ENCODE results near the gene DISC1. TPM values are rescaled to one million over a fixed set of nuclear protein-coding genes. Genes with fewer than 3 reads are reported as not detected.

Gene DISC1
- total and polyA plus RNA-seq, 2 experiments from 2014 or later, result 0.43 to 1.2 TPM

DNA sequence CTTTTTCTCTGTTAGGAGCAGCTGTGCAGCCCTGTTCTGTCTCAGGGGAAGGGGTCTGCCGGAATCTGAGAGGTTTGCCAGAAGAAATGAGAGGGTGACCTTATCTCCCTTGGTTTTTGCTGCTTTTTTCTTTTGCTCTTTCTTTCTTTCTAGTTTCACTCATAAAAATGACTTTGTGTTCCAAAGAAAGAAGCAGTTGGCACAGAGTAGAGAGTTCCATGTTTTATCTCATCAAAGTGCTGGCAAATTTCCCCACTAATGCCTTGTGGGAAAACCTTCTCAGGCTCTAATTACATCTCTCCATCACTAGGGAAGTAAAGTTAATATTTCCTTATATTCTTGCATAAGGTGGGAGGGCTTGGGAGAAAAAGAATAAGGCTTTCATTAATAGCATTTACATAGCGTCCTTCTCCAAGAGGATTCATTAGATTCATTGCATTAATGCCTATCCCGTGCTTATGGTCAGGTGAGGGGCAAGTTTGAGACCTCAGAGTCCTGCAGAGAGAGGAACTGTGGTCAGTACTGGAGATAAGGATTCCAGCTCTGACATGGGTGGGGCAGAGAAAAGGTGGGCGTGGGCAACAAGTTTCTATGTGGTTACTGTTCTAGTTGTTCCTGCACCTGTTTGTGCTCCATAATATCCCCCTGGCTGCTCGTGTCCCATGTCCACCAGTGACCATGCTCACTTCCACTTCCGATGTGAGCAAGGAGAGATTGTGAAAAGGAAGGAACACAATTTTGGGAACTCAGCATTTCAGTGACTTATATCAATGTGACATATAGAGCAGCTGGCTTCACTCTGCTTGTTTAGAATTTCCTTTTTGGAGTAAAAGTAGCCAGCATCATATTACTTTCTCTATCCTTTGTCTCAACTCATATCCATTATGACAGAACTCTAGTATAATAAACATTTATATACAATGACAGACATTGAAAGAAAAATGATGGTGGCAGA is 79.5 kb downstream of the DISC1 start:
- 67 to 77% methylated on average over 6 of the region's 6 CpGs for WGBS, 2 experiments (ENCODE audit: low coverage in 1 of 2, low lambda C conversion rate in 2 of 2, missing lambda C conversion rate in 2 of 2)
- Histone ChIP-seq H3K27ac (no peak overlapping the region), H3K27me3 (replicated peaks; ENCODE audit: insufficient read depth) (no peaks in the 10 kb centered on the region), H3K4me2 (ENCODE audit: unreplicated experiment) (no peak overlapping the region), H2AFZ (no peak overlapping the region), H3K4me1 (ENCODE audit: insufficient read depth) (peaks cover 7% of the 10 kb centered on the region), H3K9me2 (ENCODE audit: insufficient read depth) (no peaks in the 10 kb centered on the region), H4K20me1 (ENCODE audit: insufficient read depth) (no peaks in the 10 kb centered on the region), H3K36me3 (ENCODE audit: low read depth) (no peaks in the 10 kb centered on the region), H3F3A (ENCODE audit: insufficient read depth) (no peaks in the 10 kb centered on the region), H3K9me3 (ENCODE audit: low read depth) (no peaks in the 10 kb centered on the region), H3K9ac (no peak overlapping the region), H3K4me3 (no peak overlapping the region), H3K79me2 (ENCODE audit: insufficient read depth) (no peaks in the 10 kb centered on the region)
- TF ChIP-seq EZH2phosphoT487 (IDR thresholded peaks at IDR 0.05; ENCODE audit: insufficient read depth, low read depth) (no peak), EZH2 (IDR thresholded peaks at IDR 0.05; ENCODE audit: insufficient read depth, poor library complexity, severe bottlenecking) (no peak)
- DNase-seq, result no peak
- in situ Hi-C loops (cut with MboI), result no loop called here

DNA sequence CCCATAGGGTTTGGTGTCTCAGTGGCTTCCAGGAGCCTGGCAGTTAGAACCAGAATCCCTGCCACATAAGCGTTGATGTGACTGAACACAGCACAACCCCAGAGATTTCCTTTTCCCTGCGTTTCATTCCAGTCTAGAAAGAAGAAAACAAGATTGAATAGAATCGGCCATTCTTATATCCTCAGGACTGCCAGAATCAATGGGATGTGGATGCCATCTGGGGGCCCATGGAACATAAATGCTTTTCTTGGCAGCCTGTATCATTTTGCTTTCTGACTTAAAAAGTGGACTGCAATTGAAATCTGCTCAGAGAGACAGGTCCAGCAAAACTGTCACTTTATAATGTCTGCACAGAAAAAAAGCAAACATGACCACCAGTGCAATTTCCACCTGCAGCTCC is 80.3 kb downstream of the DISC1 start:
- Histone ChIP-seq H4K20me1 (ENCODE audit: insufficient read depth) (no peaks in the 10 kb centered on the region), H3K4me3 (no peak overlapping the region), H3F3A (ENCODE audit: insufficient read depth) (no peaks in the 10 kb centered on the region), H2AFZ (no peak overlapping the region), H3K36me3 (ENCODE audit: low read depth) (no peaks in the 10 kb centered on the region), H3K27ac (no peak overlapping the region), H3K27me3 (replicated peaks; ENCODE audit: insufficient read depth) (no peaks in the 10 kb centered on the region), H3K9ac (no peak overlapping the region), H3K4me2 (ENCODE audit: unreplicated experiment) (no peak overlapping the region), H3K9me3 (ENCODE audit: low read depth) (no peaks in the 10 kb centered on the region), H3K79me2 (ENCODE audit: insufficient read depth) (no peaks in the 10 kb centered on the region), H3K4me1 (ENCODE audit: insufficient read depth) (peaks cover 7% of the 10 kb centered on the region), H3K9me2 (ENCODE audit: insufficient read depth) (no peaks in the 10 kb centered on the region)
- WGBS, 2 experiments (ENCODE audit: low coverage in 1 of 2, low lambda C conversion rate in 2 of 2, missing lambda C conversion rate in 2 of 2), result 61 to 68% methylated on average over 3 of the region's 3 CpGs
- DNase-seq, result no peak
- in situ Hi-C loops (cut with MboI), result no loop called here
- TF ChIP-seq EZH2 (IDR thresholded peaks at IDR 0.05; ENCODE audit: insufficient read depth, poor library complexity, severe bottlenecking), result no peak
- no peak for TF ChIP-seq EZH2phosphoT487 (IDR thresholded peaks at IDR 0.05; ENCODE audit: insufficient read depth, low read depth)

DNA sequence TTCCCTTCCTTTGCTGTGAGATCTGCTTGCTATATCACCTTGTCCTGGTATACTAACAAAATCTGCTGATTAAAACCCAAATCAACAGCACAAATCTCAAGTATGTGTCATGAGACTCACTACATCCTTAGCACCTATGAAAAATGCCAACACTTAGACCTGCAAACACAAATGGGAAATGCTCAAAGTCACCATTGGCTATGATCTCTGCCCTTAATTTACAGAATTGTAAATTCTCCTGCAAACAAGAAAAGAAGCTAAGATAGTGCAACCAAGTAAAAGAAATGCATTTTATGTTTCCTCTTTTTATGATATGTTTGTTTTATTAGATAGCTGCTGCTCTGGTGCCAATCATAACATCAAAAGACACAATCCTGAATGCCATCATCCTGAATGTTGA is 80.8 kb downstream of the DISC1 start:
- H3K4me3 ChIP-seq, result no peak overlapping the region
- no peaks in the 10 kb centered on the region for H3K79me2 ChIP-seq (ENCODE audit: insufficient read depth)
- H2AFZ ChIP-seq, result no peak overlapping the region
- H3K9me3 ChIP-seq (ENCODE audit: low read depth), result no peaks in the 10 kb centered on the region
- no peaks in the 10 kb centered on the region for H3K27me3 ChIP-seq (replicated peaks; ENCODE audit: insufficient read depth)
- in situ Hi-C loops (cut with MboI), result no loop called here
- TF ChIP-seq EZH2phosphoT487 (IDR thresholded peaks at IDR 0.05; ENCODE audit: insufficient read depth, low read depth) (no peak), EZH2 (IDR thresholded peaks at IDR 0.05; ENCODE audit: insufficient read depth, poor library complexity, severe bottlenecking) (no peak)
- H4K20me1 ChIP-seq (ENCODE audit: insufficient read depth), result no peaks in the 10 kb centered on the region
- H3K4me2 ChIP-seq (ENCODE audit: unreplicated experiment), result no peak overlapping the region
- no peak overlapping the region for H3K9ac ChIP-seq
- H3K9me2 ChIP-seq (ENCODE audit: insufficient read depth), result no peaks in the 10 kb centered on the region
- H3K4me1 ChIP-seq (ENCODE audit: insufficient read depth), result peaks cover 7% of the 10 kb centered on the region
- no peaks in the 10 kb centered on the region for H3K36me3 ChIP-seq (ENCODE audit: low read depth)
- DNase-seq, result no peak
- no peaks in the 10 kb centered on the region for H3F3A ChIP-seq (ENCODE audit: insufficient read depth)
- H3K27ac ChIP-seq, result no peak overlapping the region

DNA sequence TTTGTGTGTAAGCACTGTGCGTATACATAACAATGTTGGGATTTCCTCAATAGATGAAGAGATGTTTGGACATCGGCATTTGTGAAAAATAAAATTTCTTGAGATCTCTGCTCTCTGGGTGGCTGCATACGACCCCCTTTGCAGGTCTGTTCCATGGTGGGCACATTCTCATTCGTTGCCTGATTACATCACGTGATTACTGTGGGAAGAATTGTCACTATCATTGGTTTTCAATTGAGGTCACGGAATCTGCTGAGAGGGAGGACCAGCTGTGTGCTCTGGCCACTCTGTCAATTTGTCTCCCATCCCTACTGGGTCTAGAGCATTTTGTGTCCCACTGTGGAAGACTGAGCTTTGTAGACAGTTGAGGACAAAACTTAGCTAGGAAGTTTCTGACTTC is 81.8 kb downstream of the DISC1 start:
- in situ Hi-C loops (cut with MboI), result no loop called here
- H2AFZ ChIP-seq, result no peak overlapping the region

More for the DNA sequence above, 81.8 kb downstream of the DISC1 start:
- no peaks in the 10 kb centered on the region for H3K4me1 ChIP-seq (ENCODE audit: insufficient read depth)
- H3K27ac ChIP-seq, result no peak overlapping the region
- no peaks in the 10 kb centered on the region for H3K9me2 ChIP-seq (ENCODE audit: insufficient read depth)
- TF ChIP-seq EZH2 (IDR thresholded peaks at IDR 0.05; ENCODE audit: insufficient read depth, poor library complexity, severe bottlenecking) (no peak), EZH2phosphoT487 (IDR thresholded peaks at IDR 0.05; ENCODE audit: insufficient read depth, low read depth) (no peak)
- H3K36me3 ChIP-seq (ENCODE audit: low read depth), result no peaks in the 10 kb centered on the region
- H3K9ac ChIP-seq, result no peak overlapping the region
- H4K20me1 ChIP-seq (ENCODE audit: insufficient read depth), result no peaks in the 10 kb centered on the region
- H3K4me2 ChIP-seq (ENCODE audit: unreplicated experiment), result no peak overlapping the region
- DNase-seq, result no peak
- H3K79me2 ChIP-seq (ENCODE audit: insufficient read depth), result no peaks in the 10 kb centered on the region
- no peaks in the 10 kb centered on the region for H3F3A ChIP-seq (ENCODE audit: insufficient read depth)
- H3K4me3 ChIP-seq, result no peak overlapping the region
- no peaks in the 10 kb centered on the region for H3K27me3 ChIP-seq (replicated peaks; ENCODE audit: insufficient read depth)
- no peaks in the 10 kb centered on the region for H3K9me3 ChIP-seq (ENCODE audit: low read depth)
- WGBS, 2 experiments (ENCODE audit: low coverage in 1 of 2, low lambda C conversion rate in 2 of 2, missing lambda C conversion rate in 2 of 2), result 75 to 79% methylated on average over 6 of the region's 6 CpGs

Measured in GM23248 (cell line).